Lower leg skin (tissue), 4 donors: ENCODE results near the gene FAU. TPM values are rescaled to one million over a fixed set of nuclear protein-coding genes. Genes with fewer than 3 reads are reported as not detected.

Experiments
- DNase-seq, 2 donors: peaks; one replicate each; pipeline ENCODE4 v3.0.0-alpha.2; 2019; ENCODE audit warnings: low spot score in 2 of 2
- H3K4me3 ChIP-seq: fragments of 200-600 bp; sonication (generic); 2 replicates; pipeline ENCODE4 v1.5.1; 2017; ENCODE audit warnings: mild to moderate bottlenecking, low read depth; ENCODE audit not compliant: poor library complexity, severe bottlenecking
- CTCF ChIP-seq, 3 donors: fragments of 450-650 bp; IDR thresholded peaks; one replicate each; pipeline ENCODE4 v1.5.1; 2016; ENCODE audit warnings: antibody characterized with exemption in 3 of 3, mild to moderate bottlenecking in 3 of 3, moderate library complexity in 2 of 3
- POLR2A ChIP-seq, 2 donors: fragments of 450-650 bp; IDR thresholded peaks; one replicate each; pipeline ENCODE4 v1.6.1; 2016 to 2017; ENCODE audit warnings: antibody characterized with exemption in 2 of 2, mild to moderate bottlenecking in 1 of 2, moderate library complexity in 1 of 2
- WGBS, 2 donors: methylation state at CpG; one replicate each; pipeline ENCODE4 v1.1.5; 2018; 5-methylcytosine and 5-hydroxymethylcytosine counted together
- intact Hi-C: fragments of 100-400 bp; cut with DNase I; formaldehyde crosslinking; loops from one replicate; pipeline ENCODE4 v1.15.0; 2023; ENCODE audit warnings: low total_unique reads
- total RNA-seq, 4 donors: library from RNA; depleted of rRNA; stranded (reverse); fragments of >200 nt; gene quantifications; one replicate each; pipeline ENCODE4 v1.1.0, GENCODE V29; 2016

FAU gene
- total RNA-seq, 4 donors from 2014 or later, result 574 to 1,562 (median 887) TPM

- H3K4me3 ChIP-seq, result no peak overlapping the region
- TF ChIP-seq POLR2A (IDR thresholded peaks at IDR 0.05), result no peak
- intact Hi-C loops, result no loop called here
- DNase-seq, result no peak
- WGBS, 2 donors, result 77% methylated on average over 6 of the region's 6 CpGs
Observed at GRCh38 chr11:65100674-65101350, 21.1 kb downstream of the FAU start.

GRCh38 chr11:65096926-65097325 lies 25.0 kb downstream of the FAU start:
- DNase-seq, result no peak
- no peak overlapping the region for H3K4me3 ChIP-seq
- WGBS, 2 donors, result 28 to 43% methylated on average over 7 to 8 of the region's 8 CpGs
- TF ChIP-seq POLR2A (IDR thresholded peaks at IDR 0.05), result no peak
- TF ChIP-seq CTCF (IDR thresholded peaks at IDR 0.05), result no peak
- intact Hi-C loops, result no loop called here

GRCh38 chr11:65095974-65096806 lies 25.7 kb downstream of the FAU start, which contains the start of gene VPS51:
Gene VPS51, plus strand, starts transcription at chr11:65096214. Its CDS starts 37 bp downstream, at chr11:65096251.
- intact Hi-C loops, result no loop called here
- 0 to 1% methylated on average over 44 to 49 of the region's 52 CpGs for WGBS, 2 donors
- DNase-seq, result peak; percentile 86 to 97
- peak within 1 kb of the TSS; percentile 79 for H3K4me3 ChIP-seq
- TF ChIP-seq CTCF (IDR thresholded peaks at IDR 0.05) (no peak), POLR2A (IDR thresholded peaks at IDR 0.05) (no peak)

GRCh38 chr11:65095427-65095826 lies 26.5 kb downstream of the FAU start:
- intact Hi-C loops, result no loop called here
- 73 to 87% methylated on average over 22 of the region's 22 CpGs for WGBS, 2 donors
- no peak overlapping the region for H3K4me3 ChIP-seq
- no peak for DNase-seq
- TF ChIP-seq POLR2A (IDR thresholded peaks at IDR 0.05) (no peak), CTCF (IDR thresholded peaks at IDR 0.05) (no peak)

GRCh38 chr11:65090628-65091027 lies 31.3 kb downstream of the FAU start:
- 90% methylated on average over 4 of the region's 4 CpGs for WGBS, 2 donors
- TF ChIP-seq POLR2A (IDR thresholded peaks at IDR 0.05), result no peak
- TF ChIP-seq CTCF (IDR thresholded peaks at IDR 0.05), result no peak
- intact Hi-C loops, result no loop called here
- no peak for DNase-seq
- H3K4me3 ChIP-seq, result no peak overlapping the region

GRCh38 chr11:65089621-65090020 lies 32.3 kb downstream of the FAU start:
- intact Hi-C loops, result loop anchor here (10.0 kb wide), 1 partner anchor 75 kb away; the partner anchor contains the start of gene ARL2
- TF ChIP-seq CTCF (IDR thresholded peaks at IDR 0.05), result no peak
- no peak for TF ChIP-seq POLR2A (IDR thresholded peaks at IDR 0.05)
- H3K4me3 ChIP-seq, result no peak overlapping the region
- 86 to 87% methylated on average over 4 of the region's 4 CpGs for WGBS, 2 donors
- no peak for DNase-seq
